ENCODE results near the gene NMNAT2. TPM values are rescaled to one million over a fixed set of nuclear protein-coding genes. Genes with fewer than 3 reads are reported as not detected.

The NMNAT2 gene
- polyA plus RNA-seq, 4 donors: 0.34 to 2.3 TPM; not detected in 2

DNA sequence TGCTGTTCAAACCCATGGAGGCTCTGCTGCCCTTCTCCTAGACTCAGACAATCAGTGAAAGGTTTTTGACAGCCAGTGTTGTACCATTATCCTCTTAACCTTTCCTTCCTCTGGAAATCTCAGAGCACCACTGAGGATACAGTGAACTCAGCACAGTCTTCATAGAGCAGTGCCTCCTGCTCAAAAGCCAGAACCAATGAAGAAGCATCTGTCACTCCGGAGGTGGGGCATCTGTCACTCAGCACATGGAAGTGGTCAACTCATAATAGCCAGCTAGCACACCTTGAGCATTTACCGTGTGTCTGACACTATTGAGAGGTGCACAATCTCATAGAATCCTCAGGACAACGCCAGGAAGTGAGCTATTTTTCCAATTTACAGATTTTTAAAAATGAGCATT lies 62.4 kb downstream of the NMNAT2 start:
- Histone ChIP-seq H3K9me3 (ENCODE audit: control insufficient read depth in 2 of 2, insufficient read depth in 1 of 2, low read depth in 1 of 2, low read length in 1 of 2) (no peaks in the 10 kb centered on the region), H3K36me3 (ENCODE audit: control insufficient read depth in 3 of 3, insufficient read depth in 2 of 3, low read depth in 1 of 3, low read length in 3 of 3) (no peaks in the 10 kb centered on the region), H3K4me1 (ENCODE audit: control insufficient read depth in 3 of 3, insufficient read depth in 2 of 3, low read depth in 1 of 3, low read length in 2 of 3) (no peaks in the 10 kb centered on the region), H3K27ac (ENCODE audit: low read depth in 1 of 3, low read length in 2 of 3) (no peak overlapping the region), H3K27me3 (ENCODE audit: control insufficient read depth in 3 of 3, insufficient read depth in 3 of 3, low read length in 3 of 3) (no peaks in the 10 kb centered on the region), H3K4me3 (ENCODE audit: low read depth in 1 of 3, low read length in 3 of 3) (no peak overlapping the region)
- 78 to 84% (median 83%) methylated on average over 3 of the region's 3 CpGs for WGBS, 3 donors
- FAIRE-seq: no peak
- no peak for DNase-seq

DNA sequence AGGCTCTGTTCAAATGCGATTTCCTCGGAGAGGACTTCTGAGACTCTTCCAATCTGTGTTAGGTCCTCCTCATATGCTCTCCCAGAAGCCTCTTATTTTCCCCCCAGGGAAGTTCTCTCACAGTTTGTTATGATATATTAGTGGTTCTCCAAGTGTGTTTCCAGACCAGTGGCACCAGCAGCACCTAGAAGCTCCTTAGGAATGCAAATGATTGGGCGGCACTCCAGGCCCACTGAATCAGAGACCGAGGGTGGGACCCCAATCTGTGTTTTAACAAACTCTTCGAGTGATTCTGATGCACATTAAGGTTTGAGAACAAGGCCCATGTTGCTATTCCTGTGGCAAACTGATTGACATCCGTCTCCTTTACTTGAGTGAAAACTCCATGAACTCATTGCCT lies 63.0 kb downstream of the NMNAT2 start:
- DNase-seq: no peak
- Histone ChIP-seq H3K36me3 (ENCODE audit: control insufficient read depth in 3 of 3, insufficient read depth in 2 of 3, low read depth in 1 of 3, low read length in 3 of 3) (no peaks in the 10 kb centered on the region), H3K4me3 (ENCODE audit: low read depth in 1 of 3, low read length in 3 of 3) (no peak overlapping the region), H3K4me1 (ENCODE audit: control insufficient read depth in 3 of 3, insufficient read depth in 2 of 3, low read depth in 1 of 3, low read length in 2 of 3) (no peaks in the 10 kb centered on the region), H3K27me3 (ENCODE audit: control insufficient read depth in 3 of 3, insufficient read depth in 3 of 3, low read length in 3 of 3) (no peaks in the 10 kb centered on the region), H3K27ac (ENCODE audit: low read depth in 1 of 3, low read length in 2 of 3) (no peak overlapping the region), H3K9me3 (ENCODE audit: control insufficient read depth in 2 of 2, insufficient read depth in 1 of 2, low read depth in 1 of 2, low read length in 1 of 2) (no peaks in the 10 kb centered on the region)
- WGBS, 3 donors: 84 to 92% (median 86%) methylated on average over 6 of the region's 6 CpGs
- no peak for FAIRE-seq

DNA sequence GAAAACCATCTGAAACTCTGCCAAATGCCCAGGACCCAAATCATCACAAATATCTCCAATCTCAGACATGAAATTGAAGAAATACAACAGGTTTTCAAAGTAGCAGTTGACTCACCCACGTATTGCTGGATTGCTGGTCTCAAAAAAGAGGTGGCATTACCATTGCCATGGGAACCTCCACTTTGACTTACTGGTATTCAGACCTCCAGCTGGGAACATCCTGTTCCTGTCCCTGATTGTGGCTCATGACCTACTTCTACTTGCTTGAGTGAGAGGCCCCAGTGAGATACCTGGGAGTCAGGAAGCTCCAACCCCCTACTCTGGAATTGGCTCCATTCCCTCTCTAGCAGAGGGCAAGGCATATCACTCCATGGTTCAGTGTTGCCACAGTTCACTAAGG lies 64.6 kb downstream of the NMNAT2 start:
- Histone ChIP-seq H3K4me1 (ENCODE audit: control insufficient read depth in 3 of 3, insufficient read depth in 2 of 3, low read depth in 1 of 3, low read length in 2 of 3) (no peaks in the 10 kb centered on the region), H3K36me3 (ENCODE audit: control insufficient read depth in 3 of 3, insufficient read depth in 2 of 3, low read depth in 1 of 3, low read length in 3 of 3) (no peaks in the 10 kb centered on the region), H3K27me3 (ENCODE audit: control insufficient read depth in 3 of 3, insufficient read depth in 3 of 3, low read length in 3 of 3) (peaks cover 0 to 7% (median 3%) of the 10 kb centered on the region in 3 donors), H3K27ac (ENCODE audit: low read depth in 1 of 3, low read length in 2 of 3) (no peak overlapping the region), H3K4me3 (ENCODE audit: low read depth in 1 of 3, low read length in 3 of 3) (no peak overlapping the region), H3K9me3 (ENCODE audit: control insufficient read depth in 2 of 2, insufficient read depth in 1 of 2, low read depth in 1 of 2, low read length in 1 of 2) (no peaks in the 10 kb centered on the region)
- WGBS, 3 donors: 45 to 75% (median 66%) methylated on average over 1 of the region's 1 CpG
- FAIRE-seq (no peak), DNase-seq (no peak)

DNA sequence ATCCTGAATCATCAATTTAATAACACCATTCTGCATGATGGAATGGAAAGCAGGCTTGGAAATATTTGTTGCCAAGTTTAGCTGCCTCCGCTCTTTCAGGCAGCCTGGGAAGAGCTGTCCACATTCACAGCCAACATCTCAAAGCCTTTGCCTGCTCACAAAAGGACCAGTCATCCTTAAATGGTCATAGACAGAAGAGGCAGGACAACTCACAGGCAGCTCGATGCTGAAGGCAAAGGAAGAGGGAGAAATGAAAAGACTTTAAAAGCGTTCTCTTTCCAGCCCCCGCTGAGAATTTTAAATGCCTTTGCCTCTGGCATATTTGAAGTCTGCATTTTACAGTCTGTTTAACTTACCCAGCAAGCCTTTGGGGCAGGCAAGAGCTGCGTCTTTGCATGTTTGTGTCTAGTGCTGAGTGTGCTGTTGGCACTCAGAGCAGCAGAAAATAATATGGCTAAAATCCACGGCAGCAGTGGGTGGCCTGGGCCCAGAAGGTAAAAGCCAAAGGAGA lies 68.9 kb downstream of the NMNAT2 start:
- peak overlapping the region in 2 of 3 donors; percentile 5 to 8 for H3K27ac ChIP-seq (ENCODE audit: low read depth in 1 of 3, low read length in 2 of 3)
- no peak for FAIRE-seq
- H3K4me1 ChIP-seq (ENCODE audit: control insufficient read depth in 3 of 3, insufficient read depth in 2 of 3, low read depth in 1 of 3, low read length in 2 of 3): no peaks in the 10 kb centered on the region
- no peak for DNase-seq
- 42 to 51% (median 45%) methylated on average over 6 of the region's 6 CpGs for WGBS, 3 donors
- no peak overlapping the region for H3K4me3 ChIP-seq (ENCODE audit: low read depth in 1 of 3, low read length in 3 of 3)
- H3K36me3 ChIP-seq (ENCODE audit: control insufficient read depth in 3 of 3, insufficient read depth in 2 of 3, low read depth in 1 of 3, low read length in 3 of 3): no peaks in the 10 kb centered on the region
- H3K9me3 ChIP-seq (ENCODE audit: control insufficient read depth in 2 of 2, insufficient read depth in 1 of 2, low read depth in 1 of 2, low read length in 1 of 2): no peaks in the 10 kb centered on the region
- peaks cover 0 to 7% (median 3%) of the 10 kb centered on the region in 3 donors for H3K27me3 ChIP-seq (ENCODE audit: control insufficient read depth in 3 of 3, insufficient read depth in 3 of 3, low read length in 3 of 3)

DNA sequence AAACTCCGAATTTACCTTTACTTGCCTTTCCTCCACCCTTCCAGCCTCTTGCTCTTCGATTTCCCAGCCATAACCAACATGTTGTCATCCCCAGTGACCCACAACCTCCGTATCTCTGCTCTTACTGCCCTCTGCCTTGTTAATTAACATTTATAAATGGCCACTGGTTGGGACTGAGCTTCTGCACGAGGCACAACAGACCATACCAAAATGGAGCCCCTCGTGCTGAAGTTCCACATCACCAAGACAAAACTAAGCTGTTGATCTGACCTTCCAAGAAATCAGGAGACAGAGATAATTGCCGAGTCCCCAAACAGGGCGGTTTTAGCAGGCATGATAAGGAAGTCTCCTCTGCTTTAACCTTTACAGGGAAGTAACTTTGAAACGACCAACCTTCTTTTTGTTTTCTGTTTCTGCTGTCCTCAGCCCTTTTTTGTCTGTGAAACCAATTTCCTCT lies 71.9 kb downstream of the NMNAT2 start:
- FAIRE-seq: no peak
- WGBS, 3 donors: 18 to 51% (median 32%) methylated on average over 8 of the region's 8 CpGs
- no peak for DNase-seq

DNA sequence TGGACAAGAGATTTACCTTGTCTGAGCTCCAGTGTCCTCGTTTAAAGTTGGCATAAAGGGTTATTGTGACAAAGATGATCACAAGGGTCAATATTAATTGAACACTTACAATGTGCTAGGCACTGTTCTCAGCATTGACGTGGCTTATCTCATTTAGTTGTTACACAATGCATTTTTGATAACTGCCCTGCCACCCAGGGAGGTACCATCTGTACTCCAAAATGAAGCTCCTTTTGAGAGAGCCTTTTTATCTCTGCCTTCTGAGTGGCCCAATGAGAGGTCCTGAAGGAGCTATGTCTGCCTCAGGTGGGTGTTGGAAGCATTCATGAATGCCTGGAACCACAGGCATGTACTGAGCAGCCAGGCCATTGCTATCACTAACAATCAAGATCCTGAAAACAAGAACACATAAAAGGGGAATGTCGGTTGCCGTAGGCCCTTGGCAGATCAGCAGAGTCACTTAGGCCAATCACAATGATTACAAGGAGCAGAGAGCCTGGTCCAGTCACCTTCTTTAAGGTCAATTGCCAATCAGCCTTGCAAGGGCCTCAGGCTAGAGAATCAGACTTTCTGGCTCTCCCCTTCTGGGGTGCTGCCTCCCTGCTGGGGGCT lies 78.5 kb downstream of the NMNAT2 start:
- H3K4me1 ChIP-seq (ENCODE audit: control insufficient read depth in 3 of 3, insufficient read depth in 2 of 3, low read depth in 1 of 3, low read length in 2 of 3): no peaks in the 10 kb centered on the region
- no peak overlapping the region for H3K4me3 ChIP-seq (ENCODE audit: low read depth in 1 of 3, low read length in 3 of 3)
- WGBS, 3 donors: 51 to 78% (median 57%) methylated on average over 4 of the region's 4 CpGs
- H3K9me3 ChIP-seq (ENCODE audit: control insufficient read depth in 2 of 2, insufficient read depth in 1 of 2, low read depth in 1 of 2, low read length in 1 of 2): no peaks in the 10 kb centered on the region
- FAIRE-seq: no peak
- H3K27ac ChIP-seq (ENCODE audit: low read depth in 1 of 3, low read length in 2 of 3): no peak overlapping the region
- no peak for DNase-seq
- peaks cover 0 to 2% (median 0%) of the 10 kb centered on the region in 3 donors for H3K27me3 ChIP-seq (ENCODE audit: control insufficient read depth in 3 of 3, insufficient read depth in 3 of 3, low read length in 3 of 3)
- no peaks in the 10 kb centered on the region for H3K36me3 ChIP-seq (ENCODE audit: control insufficient read depth in 3 of 3, insufficient read depth in 2 of 3, low read depth in 1 of 3, low read length in 3 of 3)

More for the DNA sequence above, 71.9 kb downstream of the NMNAT2 start:
- Histone ChIP-seq H3K9me3 (ENCODE audit: control insufficient read depth in 2 of 2, insufficient read depth in 1 of 2, low read depth in 1 of 2, low read length in 1 of 2) (no peaks in the 10 kb centered on the region), H3K4me1 (ENCODE audit: control insufficient read depth in 3 of 3, insufficient read depth in 2 of 3, low read depth in 1 of 3, low read length in 2 of 3) (no peaks in the 10 kb centered on the region), H3K4me3 (ENCODE audit: low read depth in 1 of 3, low read length in 3 of 3) (no peak overlapping the region), H3K27ac (ENCODE audit: low read depth in 1 of 3, low read length in 2 of 3) (no peak overlapping the region), H3K27me3 (ENCODE audit: control insufficient read depth in 3 of 3, insufficient read depth in 3 of 3, low read length in 3 of 3) (peaks cover 0 to 7% (median 3%) of the 10 kb centered on the region in 3 donors), H3K36me3 (ENCODE audit: control insufficient read depth in 3 of 3, insufficient read depth in 2 of 3, low read depth in 1 of 3, low read length in 3 of 3) (no peaks in the 10 kb centered on the region)

DNA sequence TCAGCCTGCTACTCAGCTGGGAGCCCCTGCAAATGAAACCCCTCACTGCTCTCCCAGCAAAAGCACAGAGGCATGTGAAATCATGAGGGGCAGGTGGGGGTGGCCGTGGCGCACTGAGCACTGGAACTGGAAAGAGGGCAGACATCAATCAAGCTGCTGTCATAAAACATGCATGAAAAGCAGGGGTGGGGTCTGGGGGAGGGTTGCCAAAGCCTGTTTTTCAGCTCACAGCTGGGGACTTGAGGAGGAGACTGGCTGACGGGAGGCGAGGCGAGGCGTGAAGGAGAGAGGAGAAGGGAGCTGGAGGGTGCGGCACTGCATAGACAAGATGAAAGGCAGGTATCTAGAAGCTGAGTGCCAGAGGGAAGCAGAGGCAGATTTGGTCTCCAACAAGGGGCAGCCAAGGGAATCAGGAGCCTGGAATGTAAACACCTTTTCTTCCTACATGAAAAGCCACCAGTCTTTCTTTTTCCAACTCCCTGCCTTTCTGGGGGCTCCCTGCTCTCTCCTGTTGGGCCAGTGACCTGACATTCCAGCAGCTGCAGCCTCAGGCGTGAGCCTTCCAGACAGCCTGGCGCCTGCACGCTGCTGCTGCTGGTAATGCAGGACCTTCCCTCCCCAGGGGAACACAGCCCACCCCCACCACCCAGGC lies 87.0 kb downstream of the NMNAT2 start:
- no peak for FAIRE-seq
- H3K4me1 ChIP-seq (ENCODE audit: control insufficient read depth in 3 of 3, insufficient read depth in 2 of 3, low read depth in 1 of 3, low read length in 2 of 3): peaks cover 0 to 6% (median 0%) of the 10 kb centered on the region in 3 donors
- no peak overlapping the region for H3K27ac ChIP-seq (ENCODE audit: low read depth in 1 of 3, low read length in 2 of 3)
- peaks cover 0 to 10% (median 0%) of the 10 kb centered on the region in 3 donors for H3K27me3 ChIP-seq (ENCODE audit: control insufficient read depth in 3 of 3, insufficient read depth in 3 of 3, low read length in 3 of 3)
- no peaks in the 10 kb centered on the region for H3K9me3 ChIP-seq (ENCODE audit: control insufficient read depth in 2 of 2, insufficient read depth in 1 of 2, low read depth in 1 of 2, low read length in 1 of 2)
- WGBS, 3 donors: 9 to 28% (median 26%) methylated on average over 10 of the region's 10 CpGs
- H3K36me3 ChIP-seq (ENCODE audit: control insufficient read depth in 3 of 3, insufficient read depth in 2 of 3, low read depth in 1 of 3, low read length in 3 of 3): no peaks in the 10 kb centered on the region
- H3K4me3 ChIP-seq (ENCODE audit: low read depth in 1 of 3, low read length in 3 of 3): no peak overlapping the region
- DNase-seq: peak in 1 of 2 donors; percentile 35

DNA sequence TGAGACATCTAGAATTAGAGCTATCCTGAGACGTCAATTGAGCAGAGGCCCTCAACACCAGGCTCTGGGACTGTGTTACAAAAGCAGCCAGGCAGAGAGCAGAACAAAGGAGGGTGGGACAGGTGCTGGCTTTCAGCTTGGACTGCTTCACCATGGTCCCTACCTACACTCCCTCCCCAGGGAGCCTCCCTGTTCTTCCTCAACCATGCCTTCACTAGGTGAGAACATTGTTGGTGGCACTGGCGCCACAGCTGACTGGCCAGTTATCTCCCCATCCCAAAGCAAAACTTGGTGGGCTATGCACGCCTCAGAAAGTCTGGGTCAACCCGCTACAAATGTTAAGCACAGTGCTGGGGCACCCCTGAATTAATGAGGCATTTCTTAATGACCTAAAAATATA lies 87.8 kb downstream of the NMNAT2 start:
- Histone ChIP-seq H3K4me1 (ENCODE audit: control insufficient read depth in 3 of 3, insufficient read depth in 2 of 3, low read depth in 1 of 3, low read length in 2 of 3) (peaks cover 0 to 6% (median 0%) of the 10 kb centered on the region in 3 donors), H3K9me3 (ENCODE audit: control insufficient read depth in 2 of 2, insufficient read depth in 1 of 2, low read depth in 1 of 2, low read length in 1 of 2) (no peaks in the 10 kb centered on the region), H3K36me3 (ENCODE audit: control insufficient read depth in 3 of 3, insufficient read depth in 2 of 3, low read depth in 1 of 3, low read length in 3 of 3) (no peaks in the 10 kb centered on the region), H3K27ac (ENCODE audit: low read depth in 1 of 3, low read length in 2 of 3) (no peak overlapping the region), H3K4me3 (ENCODE audit: low read depth in 1 of 3, low read length in 3 of 3) (no peak overlapping the region), H3K27me3 (ENCODE audit: control insufficient read depth in 3 of 3, insufficient read depth in 3 of 3, low read length in 3 of 3) (peaks cover 0 to 10% (median 0%) of the 10 kb centered on the region in 3 donors)
- no peak for FAIRE-seq
- WGBS, 3 donors: 56 to 86% (median 75%) methylated on average over 4 of the region's 4 CpGs
- DNase-seq: no peak
